GM13976 (cell line): Measurements from ENCODE around the gene PLEKHH3.

ENCODE experiments used
- DNase-seq: peaks from one replicate; pipeline ENCODE4 v3.0.0; 2012; ENCODE audit warnings: low spot score
- CTCF ChIP-seq: IDR thresholded peaks from 2 replicates; pipeline ENCODE4 v1.5.1; 2012; ENCODE audit warnings: borderline replicate concordance, mild to moderate bottlenecking; ENCODE audit not compliant: insufficient read depth; ENCODE audit errors: extremely low read depth, missing control alignments, control extremely low read depth
- in situ Hi-C: fragments of 300-500 bp; cut with MboI; formaldehyde crosslinking; loops from one replicate; pipeline ENCODE4 v1.12.0; 2022; ENCODE audit warnings: low sequenced_read_pairs, mixed read lengths, inconsistent platforms; ENCODE audit not compliant: unreplicated experiment

The PLEKHH3 gene

GRCh38 chr17:42680331-42680808 is 3.6 kb upstream of the PLEKHH3 start:
- DNase-seq, result peak; percentile 63
- in situ Hi-C loops, result no loop called here
- no peak for TF ChIP-seq CTCF

GRCh38 chr17:42679492-42680330 is 2.9 kb upstream of the PLEKHH3 start:
- peak; percentile 93 for TF ChIP-seq CTCF

GRCh38 chr17:42678951-42679491 is 2.2 kb upstream of the PLEKHH3 start:
- peak; percentile 59 for DNase-seq
- in situ Hi-C loops, result no loop called here

More at GRCh38 chr17:42679492-42680330, 2.9 kb upstream of the PLEKHH3 start:
- DNase-seq, result peak; percentile 83
- in situ Hi-C loops, result no loop called here

GRCh38 chr17:42677921-42678781 is 1.4 kb upstream of the PLEKHH3 start:
- in situ Hi-C loops, result no loop called here
- peak; percentile 90 for DNase-seq
- no peak for TF ChIP-seq CTCF

More at GRCh38 chr17:42678951-42679491, 2.2 kb upstream of the PLEKHH3 start:
- TF ChIP-seq CTCF, result no peak

GRCh38 chr17:42677012-42677857 is 441 bp upstream of the PLEKHH3 start:
- in situ Hi-C loops, result no loop called here
- no peak for TF ChIP-seq CTCF
- DNase-seq, result peak; percentile 98
